Muscle of leg (tissue), 11 donors: ENCODE data around the gene ZNF490. TPM values are rescaled to one million over a fixed set of nuclear protein-coding genes. Genes with fewer than 3 reads are reported as not detected.

Experiments used
- DNase-seq: peaks from one replicate; pipeline ENCODE4 v3.0.0; 2013
- H3K27ac ChIP-seq: one replicate; pipeline ENCODE4 v1.5.1; 2013; ENCODE audit warnings: mild to moderate bottlenecking, low read length, control low read depth
- H3K27me3 ChIP-seq: one replicate; pipeline ENCODE4 v1.6.1; 2013; ENCODE audit warnings: low read length; ENCODE audit not compliant: control insufficient read depth, insufficient read depth
- H3K36me3 ChIP-seq: one replicate; pipeline ENCODE4 v1.6.1; 2013; ENCODE audit warnings: low read length; ENCODE audit not compliant: control insufficient read depth, insufficient read depth
- H3K4me1 ChIP-seq: one replicate; pipeline ENCODE4 v1.6.1; 2013; ENCODE audit warnings: low read length; ENCODE audit not compliant: control insufficient read depth, insufficient read depth
- H3K4me3 ChIP-seq: one replicate; pipeline ENCODE4 v1.5.1; 2013; ENCODE audit warnings: low read length, control low read depth
- H3K9me3 ChIP-seq: replicated peaks from 2 replicates; pipeline ENCODE4 v1.6.1; 2013; ENCODE audit warnings: low read depth, low read length; ENCODE audit not compliant: control insufficient read depth
- WGBS: methylation state at CpG from one replicate; pipeline ENCODE4 v1.1.5; 2013; ENCODE audit warnings: missing lambda C conversion rate; ENCODE audit not compliant: insufficient coverage; 5-methylcytosine and 5-hydroxymethylcytosine counted together
- polyA plus RNA-seq, 8 donors: library from polyadenylated mRNA; unstranded; fragments of 120-200 nt; gene quantifications; one replicate each; pipeline versions ENCODE4 v1.2.1 to v1.2.3, GENCODE V29; 2013; ENCODE audit warnings: inconsistent platforms in 1 of 8, low replicate concordance in 1 of 8; ENCODE audit not compliant: insufficient read length in 8 of 8, insufficient read depth in 1 of 8
- total RNA-seq: library from RNA; stranded (reverse); fragments of 120-200 nt; gene quantifications from one replicate; pipeline ENCODE4 v1.2.4, GENCODE V29; 2013

Gene ZNF490
- total and polyA plus RNA-seq, 9 donors: 1.6 to 4.8 (median 2.5) TPM

DNA sequence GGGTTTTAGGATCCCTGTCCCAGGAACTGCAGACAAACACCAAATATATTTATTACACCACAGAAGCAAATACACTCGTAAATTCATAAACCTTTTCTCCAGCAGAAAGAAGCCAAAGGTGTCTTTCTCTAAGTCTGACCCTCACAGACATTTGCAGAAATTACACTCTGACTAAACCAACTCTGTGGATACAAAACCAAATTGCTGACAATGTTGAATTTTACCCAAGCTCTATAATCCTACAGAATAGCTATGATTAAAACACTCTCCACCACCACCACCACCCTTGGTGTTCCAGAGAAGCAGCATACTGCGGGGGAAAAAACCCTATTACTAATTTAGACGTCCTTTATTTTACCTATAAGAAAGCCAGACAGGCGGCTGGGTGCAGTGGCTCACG, 64.5 kb downstream of the ZNF490 start:
- Histone ChIP-seq H3K27me3 (no peaks in the 10 kb centered on the region), H3K9me3 (peaks cover 18% of the 10 kb centered on the region), H3K4me3 (no peak overlapping the region), H3K4me1 (peaks cover 13% of the 10 kb centered on the region), H3K36me3 (peaks cover 25% of the 10 kb centered on the region), H3K27ac (no peak overlapping the region)
- DNase-seq: no peak
- WGBS: 91% methylated on average over 4 of the region's 5 CpGs

DNA sequence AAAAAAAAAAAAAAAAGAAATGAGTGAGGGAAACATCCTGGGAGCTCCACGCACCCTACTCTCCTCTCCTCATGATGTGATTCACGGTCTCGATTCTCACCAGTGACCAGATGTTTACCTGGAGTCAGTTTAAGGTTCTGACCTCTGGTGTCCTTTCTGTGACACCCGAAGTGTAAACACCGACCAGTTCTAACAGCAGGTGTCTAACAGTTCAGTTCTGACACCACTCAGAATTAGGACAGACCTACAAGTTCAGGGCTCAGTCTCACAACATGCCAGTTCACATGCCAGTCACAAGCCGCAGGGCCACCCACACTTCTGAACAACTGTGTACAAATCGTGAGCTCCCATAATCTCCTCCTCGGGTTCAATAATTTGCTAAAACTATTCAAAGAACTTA, 65.3 kb downstream of the ZNF490 start:
- WGBS: 95% methylated on average over 5 of the region's 8 CpGs
- peaks cover 10% of the 10 kb centered on the region for H3K4me1 ChIP-seq
- H3K27ac ChIP-seq: no peak overlapping the region

DNA sequence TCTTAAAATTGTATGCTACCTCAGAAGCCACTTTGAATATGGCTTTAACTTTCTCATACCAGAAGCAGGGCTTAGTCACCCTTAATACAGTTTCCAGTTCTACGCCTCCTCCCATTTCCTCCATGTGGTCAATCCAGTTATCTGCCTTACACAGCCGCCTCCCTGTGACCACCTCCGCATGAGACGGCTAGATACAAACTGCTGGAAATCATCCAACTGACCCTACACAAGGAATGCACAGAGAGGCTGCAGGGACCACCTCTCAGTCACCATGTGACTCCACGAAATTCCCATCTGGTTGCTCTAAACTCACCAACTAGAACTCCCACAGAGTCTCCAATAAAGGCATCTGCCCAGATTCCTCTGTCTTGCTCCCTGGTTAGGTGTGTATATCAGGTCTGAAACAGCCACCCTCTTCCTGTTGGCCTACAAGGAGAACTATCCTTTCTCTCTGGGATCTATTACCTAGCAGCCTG, 66.2 kb downstream of the ZNF490 start:
- Histone ChIP-seq H3K4me1 (peaks cover 4% of the 10 kb centered on the region), H3K36me3 (peaks cover 30% of the 10 kb centered on the region), H3K27me3 (no peaks in the 10 kb centered on the region), H3K4me3 (no peak overlapping the region), H3K9me3 (peaks cover 20% of the 10 kb centered on the region), H3K27ac (no peak overlapping the region)
- no peak for DNase-seq
- WGBS: 71% methylated on average over 2 of the region's 5 CpGs

More for the DNA sequence above, 65.3 kb downstream of the ZNF490 start:
- peaks cover 29% of the 10 kb centered on the region for H3K36me3 ChIP-seq
- no peak overlapping the region for H3K4me3 ChIP-seq
- no peaks in the 10 kb centered on the region for H3K27me3 ChIP-seq
- peaks cover 20% of the 10 kb centered on the region for H3K9me3 ChIP-seq
- DNase-seq: no peak

DNA sequence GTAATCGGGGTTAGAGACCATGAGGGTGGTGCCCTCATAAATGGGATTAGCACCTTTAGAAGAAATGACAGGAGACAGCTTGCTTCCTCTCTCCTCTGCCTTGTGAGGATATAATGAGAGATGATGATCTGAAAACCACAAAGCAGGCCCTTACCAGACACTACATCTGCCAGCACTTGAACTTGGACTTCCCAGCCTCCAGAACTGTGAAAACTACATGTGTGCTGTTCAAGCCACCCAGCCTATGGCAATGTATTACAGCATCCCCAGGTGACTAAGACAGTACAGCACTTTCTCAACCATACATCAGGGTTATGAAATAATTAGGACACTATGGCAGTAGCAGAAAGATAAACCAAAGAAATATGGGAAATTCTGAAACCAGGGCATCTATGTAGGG, 66.8 kb downstream of the ZNF490 start:
- Histone ChIP-seq H3K4me1 (no peaks in the 10 kb centered on the region), H3K4me3 (no peak overlapping the region), H3K36me3 (peaks cover 25% of the 10 kb centered on the region), H3K27ac (no peak overlapping the region), H3K9me3 (peaks cover 20% of the 10 kb centered on the region), H3K27me3 (no peaks in the 10 kb centered on the region)
- no CpG with 5 or more reads among the region's 1 CpG for WGBS
- no peak for DNase-seq

Other genes with a start within 250 kb of the ZNF490 start
- gene ZNF442, start 245.1 kb downstream of the ZNF490 start, total RNA-seq: 4.7 TPM
- gene ZNF442, start 245.1 kb downstream of the ZNF490 start, polyA plus RNA-seq: 1 to 10 TPM; 1.5 to 2.8 (median 2.0) TPM
- gene ZNF799, start 209.5 kb downstream of the ZNF490 start, total RNA-seq: 5.9 TPM
- gene ZNF799, start 209.5 kb downstream of the ZNF490 start, polyA plus RNA-seq: 1 to 10 TPM; 3.7 to 5.2 (median 4.5) TPM
- gene ZNF443, start 169.8 kb downstream of the ZNF490 start, total RNA-seq: 5.4 TPM
- 1 to 10 TPM; 2.5 to 4.4 (median 3.3) TPM for gene ZNF443, start 169.8 kb downstream of the ZNF490 start, polyA plus RNA-seq
- gene ZNF709, start 126.0 kb downstream of the ZNF490 start, total RNA-seq: 5.4 TPM
- 1 to 10 TPM; 1.2 to 3.7 (median 2.4) TPM for gene ZNF709, start 126.0 kb downstream of the ZNF490 start, polyA plus RNA-seq
- 11.7 TPM for gene ZNF564, start 59.3 kb downstream of the ZNF490 start, total RNA-seq
- 1 to 10 TPM; 3.9 to 5.4 (median 4.3) TPM for gene ZNF564, start 59.3 kb downstream of the ZNF490 start, polyA plus RNA-seq
- 12.3 TPM for gene ZNF791, start 107 bp upstream of the ZNF490 start, total RNA-seq
- gene ZNF791, start 107 bp upstream of the ZNF490 start, polyA plus RNA-seq: 10 to 100 TPM in 7 of 8 donors, 1 to 10 TPM in 1; 7.5 to 13.6 (median 11.7) TPM
- 23.5 TPM for gene MAN2B1, start 55.9 kb upstream of the ZNF490 start, total RNA-seq
- gene MAN2B1, start 55.9 kb upstream of the ZNF490 start, polyA plus RNA-seq: 10 to 100 TPM; 26.7 to 39.9 (median 31.9) TPM
- gene WDR83, start 56.0 kb upstream of the ZNF490 start, total RNA-seq: 6.8 TPM
- gene WDR83, start 56.0 kb upstream of the ZNF490 start, polyA plus RNA-seq: 10 to 100 TPM in 6 of 8 donors, 1 to 10 TPM in 2; 8.8 to 16.0 (median 13.1) TPM
- gene DHPS, start 71.1 kb upstream of the ZNF490 start, total RNA-seq: 68.0 TPM
- 10 to 100 TPM; 55.2 to 73.4 (median 63.3) TPM for gene DHPS, start 71.1 kb upstream of the ZNF490 start, polyA plus RNA-seq
- gene GNG14, start 77.2 kb upstream of the ZNF490 start, total RNA-seq: not detected
- under 1 TPM in 1 of 8 donors, not detected in 7; 0.33 TPM for gene GNG14, start 77.2 kb upstream of the ZNF490 start, polyA plus RNA-seq
- 3.9 TPM for gene FBXW9, start 85.8 kb upstream of the ZNF490 start, total RNA-seq
- gene FBXW9, start 85.8 kb upstream of the ZNF490 start, polyA plus RNA-seq: 1 to 10 TPM; 4.1 to 5.7 (median 4.7) TPM
- 19.6 TPM for gene TNPO2, start 113.1 kb upstream of the ZNF490 start, total RNA-seq
- 10 to 100 TPM; 45.9 to 68.6 (median 56.5) TPM for gene TNPO2, start 113.1 kb upstream of the ZNF490 start, polyA plus RNA-seq
- gene TRIR, start 123.9 kb upstream of the ZNF490 start, total RNA-seq: 208 TPM
- gene TRIR, start 123.9 kb upstream of the ZNF490 start, polyA plus RNA-seq: 100 to 1,000 TPM; 188 to 237 (median 203) TPM
- gene GET3, start 126.7 kb upstream of the ZNF490 start, total RNA-seq: 37.6 TPM
- gene GET3, start 126.7 kb upstream of the ZNF490 start, polyA plus RNA-seq: 10 to 100 TPM; 42.8 to 58.7 (median 51.6) TPM
- not detected for gene BEST2, start 141.0 kb upstream of the ZNF490 start, total RNA-seq
- under 1 TPM in 2 of 8 donors, not detected in 6; 0.13 to 0.16 TPM for gene BEST2, start 141.0 kb upstream of the ZNF490 start, polyA plus RNA-seq
- 19.1 TPM for gene HOOK2, start 164.7 kb upstream of the ZNF490 start, total RNA-seq
- gene HOOK2, start 164.7 kb upstream of the ZNF490 start, polyA plus RNA-seq: 10 to 100 TPM; 13.1 to 40.8 (median 24.0) TPM
- gene JUNB, start 180.7 kb upstream of the ZNF490 start, total RNA-seq: 39.1 TPM
- gene JUNB, start 180.7 kb upstream of the ZNF490 start, polyA plus RNA-seq: 100 to 1,000 TPM in 1 of 8 donors, 10 to 100 TPM in 7; 17.8 to 157 (median 66.9) TPM
- gene PRDX2, start 191.0 kb upstream of the ZNF490 start, total RNA-seq: 191 TPM
- gene PRDX2, start 191.0 kb upstream of the ZNF490 start, polyA plus RNA-seq: 100 to 1,000 TPM; 143 to 189 (median 171) TPM
- gene THSD8, start 191.3 kb upstream of the ZNF490 start, total RNA-seq: 5.1 TPM
- 1 to 10 TPM in 7 of 8 donors, under 1 TPM in 1; 0.84 to 4.8 (median 2.9) TPM for gene THSD8, start 191.3 kb upstream of the ZNF490 start, polyA plus RNA-seq
- gene RNASEH2A, start 195.8 kb upstream of the ZNF490 start, total RNA-seq: 12.6 TPM
- 10 to 100 TPM; 19.4 to 31.5 (median 23.3) TPM for gene RNASEH2A, start 195.8 kb upstream of the ZNF490 start, polyA plus RNA-seq
- not detected for gene RTBDN, start 223.8 kb upstream of the ZNF490 start, total RNA-seq
- under 1 TPM in 2 of 8 donors, not detected in 6; 0.06 to 0.24 TPM for gene RTBDN, start 223.8 kb upstream of the ZNF490 start, polyA plus RNA-seq
- gene MAST1, start 227.7 kb upstream of the ZNF490 start, total RNA-seq: 0.09 TPM
- gene MAST1, start 227.7 kb upstream of the ZNF490 start, polyA plus RNA-seq: under 1 TPM; 0.23 to 0.90 (median 0.61) TPM